Activated T-cell treated with anti-CD3 and anti-CD28 coated beads, Interleukin-2, amount 50 U/mL, for 72 hours (primary cell): ENCODE measurements around the gene SORCS3. TPM values are rescaled to one million over a fixed set of nuclear protein-coding genes. Genes with fewer than 3 reads are reported as not detected.

Experiments
- ATAC-seq, 2 donors: fragments of 150-1000 bp; cut with Tn5 transposase; replicated peaks in 1 of 2; 2 replicates each; pipeline ENCODE4 v1.10.0; 2021; ENCODE audit warnings: moderate library complexity in 2 of 2, mild to moderate bottlenecking in 1 of 2
- DNase-seq, 2 donors: peaks; one replicate each; pipeline ENCODE4 v3.0.0; 2021 to 2022; ENCODE audit warnings: mixed read lengths in 1 of 2
- H3K27ac Mint-ChIP-seq: one replicate; pipeline ENCODE4 v1.8.0; 2022; ENCODE audit warnings: mild to moderate bottlenecking, moderate library complexity, mixed read lengths
- H3K27me3 Mint-ChIP-seq: one replicate; pipeline ENCODE4 v1.8.0; 2022; ENCODE audit warnings: low read depth, mixed read lengths
- H3K36me3 Mint-ChIP-seq, 2 donors: one replicate each; pipeline ENCODE4 v1.8.0; 2022; ENCODE audit warnings: mixed read lengths in 2 of 2, mild to moderate bottlenecking in 1 of 2; ENCODE audit not compliant: insufficient read depth in 2 of 2
- H3K4me1 Mint-ChIP-seq: one replicate; pipeline ENCODE4 v1.8.0; 2022; ENCODE audit warnings: low read depth, mixed read lengths
- H3K4me3 Mint-ChIP-seq, 2 donors: one replicate each; pipeline ENCODE4 v1.8.0; 2022; ENCODE audit warnings: mild to moderate bottlenecking in 2 of 2, mixed read lengths in 2 of 2, moderate library complexity in 2 of 2
- H3K9me3 Mint-ChIP-seq, 2 donors: one replicate each; pipeline ENCODE4 v1.8.0; 2022; ENCODE audit warnings: mixed read lengths in 2 of 2
- total RNA-seq, 2 donors: library from RNA; stranded (reverse); gene quantifications; one replicate each; pipeline ENCODE4 v1.2.3, GENCODE V29; 2022

Gene SORCS3
- total RNA-seq, 2 donors from 2014 or later, result not detected

DNA sequence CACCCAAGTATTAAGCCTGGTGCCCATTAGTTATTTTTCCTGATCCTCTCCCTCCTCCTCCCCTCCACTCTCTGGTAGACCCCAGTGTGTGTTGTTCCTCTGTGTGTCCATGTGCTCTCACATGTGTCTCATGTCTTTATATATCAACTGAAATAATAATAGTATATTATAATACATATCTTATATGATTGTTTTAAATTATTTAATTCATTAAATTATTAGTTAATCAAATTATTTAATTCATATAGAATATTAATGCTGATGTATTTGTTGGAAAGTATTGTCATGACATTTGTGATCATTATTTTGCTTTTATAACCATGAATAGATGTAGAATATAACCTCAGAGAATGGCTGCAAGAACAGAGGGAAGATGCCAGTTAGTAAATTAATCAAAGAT, 647.5 kb downstream of the SORCS3 start:
- Mint-ChIP-seq H3K4me3 (no peak overlapping the region), H3K4me1 (no peaks in the 10 kb centered on the region), H3K27ac (no peak overlapping the region), H3K27me3 (no peaks in the 10 kb centered on the region), H3K36me3 (no peaks in the 10 kb centered on the region), H3K9me3 (no peaks in the 10 kb centered on the region)
- DNase-seq, result no peak
- ATAC-seq, result no peak

DNA sequence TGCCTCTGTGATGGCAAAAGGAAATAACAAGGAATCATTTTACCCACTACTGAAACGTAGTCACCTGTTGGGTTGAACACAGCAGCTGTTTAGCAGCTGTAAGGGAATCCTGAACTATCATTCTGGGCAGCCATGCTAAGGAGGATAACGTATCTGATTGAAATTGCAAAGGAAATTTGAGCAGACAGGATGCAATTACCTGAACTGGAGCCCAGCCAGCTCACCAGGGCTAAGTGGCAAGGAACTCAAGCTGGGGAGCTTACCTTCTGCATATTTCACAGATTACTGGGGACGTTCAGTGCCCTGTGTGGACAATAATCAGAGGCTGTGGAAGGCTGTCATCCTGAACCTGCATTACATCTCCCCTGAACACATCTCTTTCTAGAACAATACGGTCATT, 650.5 kb downstream of the SORCS3 start:
- no peaks in the 10 kb centered on the region for H3K4me1 Mint-ChIP-seq
- ATAC-seq (no peak), DNase-seq (no peak)
- H3K27me3 Mint-ChIP-seq, result no peaks in the 10 kb centered on the region
- H3K9me3 Mint-ChIP-seq, result peaks cover 0 to 3% of the 10 kb centered on the region in 2 donors
- no peak overlapping the region for H3K4me3 Mint-ChIP-seq
- H3K27ac Mint-ChIP-seq, result no peak overlapping the region
- H3K36me3 Mint-ChIP-seq, result no peaks in the 10 kb centered on the region

DNA sequence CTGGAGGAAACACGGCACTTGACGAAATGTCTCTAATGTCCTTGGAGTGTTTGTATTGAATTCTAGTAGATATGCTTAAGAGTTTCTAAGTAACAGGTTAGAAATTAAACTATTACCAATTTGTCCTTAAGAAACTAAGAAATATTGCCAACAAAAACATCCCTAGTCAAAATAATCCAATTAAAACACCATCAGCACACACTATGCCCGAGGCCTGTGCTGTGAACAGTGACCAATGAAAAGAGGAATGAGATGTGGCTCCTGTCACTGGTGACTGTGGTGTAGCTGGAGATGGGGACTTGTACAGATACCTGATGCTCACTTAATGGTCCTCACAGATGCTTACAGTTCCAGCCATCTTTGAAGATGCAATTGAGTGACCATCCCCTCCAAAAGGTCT, 651.1 kb downstream of the SORCS3 start:
- Mint-ChIP-seq H3K9me3 (peaks cover 0 to 3% of the 10 kb centered on the region in 2 donors), H3K4me1 (no peaks in the 10 kb centered on the region), H3K27me3 (no peaks in the 10 kb centered on the region), H3K36me3 (no peaks in the 10 kb centered on the region), H3K27ac (no peak overlapping the region), H3K4me3 (no peak overlapping the region)
- DNase-seq (no peak), ATAC-seq (no peak)
